Cerebellar cortex (tissue), 1 donor: ENCODE results near the gene ZHX3.
"Not testable (repeated sequence)": the region's sequence is repeated elsewhere in the genome, so short reads cannot be mapped to it uniquely, and the experiment has no call there.

Experiments
- DNase-seq: peaks from one replicate; pipeline ENCODE4 v3.0.0-alpha.2; 2015; ENCODE audit warnings: low spot score

ZHX3 gene

DNA sequence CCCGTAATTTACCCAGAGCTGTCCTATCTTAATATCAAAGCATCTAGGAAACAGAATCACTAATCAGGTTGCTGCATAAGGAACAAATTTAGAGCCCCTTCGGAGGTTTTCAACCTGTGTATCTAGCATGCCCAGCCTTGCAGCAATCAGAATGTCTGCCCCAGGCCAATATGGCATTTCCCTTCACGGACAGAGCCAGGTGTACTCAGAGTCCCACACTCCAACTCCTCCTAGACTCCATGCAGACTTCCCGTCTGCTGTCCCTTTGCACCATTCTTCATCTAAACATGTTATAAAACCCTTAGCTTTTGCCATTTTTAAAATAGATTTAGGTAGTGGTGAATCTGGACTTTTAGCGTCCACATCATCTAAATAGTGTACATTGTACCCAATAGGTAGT is 61.0 kb downstream of the ZHX3 start:
- peak; percentile 69 for DNase-seq

DNA sequence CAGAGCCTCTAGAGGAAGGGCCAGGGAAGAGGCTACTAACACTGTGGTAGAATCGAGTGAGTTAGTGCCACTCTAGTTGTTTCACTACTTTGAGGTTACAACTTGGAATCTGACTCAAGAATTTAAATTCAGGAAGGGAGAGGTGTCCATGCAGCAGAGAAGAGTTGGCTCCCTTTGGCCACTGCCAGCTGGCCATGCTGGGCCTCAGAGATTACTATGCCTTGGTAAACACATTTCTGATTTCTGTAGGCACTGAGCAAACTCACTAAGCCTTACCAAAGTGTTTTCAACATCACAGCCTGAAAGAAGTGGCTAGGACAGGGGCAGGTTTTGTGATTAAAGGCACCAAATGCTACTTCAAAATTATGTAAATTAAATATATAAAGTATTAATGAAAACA is 61.9 kb downstream of the ZHX3 start:
- peak; percentile 77 for DNase-seq

DNA sequence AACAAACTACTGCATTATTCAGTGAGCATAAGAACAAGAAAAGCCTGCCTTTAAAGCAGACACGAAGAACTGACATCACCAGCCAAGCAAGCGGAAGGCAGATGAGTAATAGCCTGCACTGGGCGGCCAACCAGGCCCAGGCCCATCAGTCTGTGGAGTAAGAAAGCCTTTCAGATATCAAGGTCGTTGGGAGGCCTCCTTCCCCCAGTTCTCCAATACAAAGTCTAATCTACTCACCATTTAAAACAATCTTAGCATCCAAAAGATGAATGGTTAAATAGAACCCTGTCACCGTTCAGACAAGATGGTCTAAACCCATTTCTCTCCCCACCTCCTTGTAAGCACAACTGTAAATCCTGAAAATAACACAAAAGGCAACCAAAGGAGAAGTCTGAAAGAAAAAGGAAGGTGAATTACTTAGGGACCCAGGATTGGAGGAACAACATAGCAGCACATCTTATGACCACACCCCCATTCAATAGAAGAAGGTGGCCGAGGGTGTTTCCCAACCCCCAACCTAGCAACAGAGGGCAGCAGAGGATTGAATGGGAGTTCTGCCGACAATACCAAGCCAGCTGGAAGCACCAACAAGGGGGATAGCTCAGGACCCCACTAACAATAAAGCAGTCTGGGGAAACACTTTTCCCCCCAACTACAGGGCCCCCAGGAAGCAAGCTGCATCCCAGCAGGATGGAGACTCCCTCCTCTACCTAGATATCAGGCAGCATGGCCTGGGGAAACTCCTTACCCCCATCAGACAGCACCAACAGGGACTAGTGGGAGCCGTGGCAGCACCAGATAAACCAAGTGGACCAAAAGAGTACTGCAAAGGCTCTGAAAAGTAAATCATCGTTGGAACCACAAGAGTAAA is 67.9 kb downstream of the ZHX3 start:
- DNase-seq = peak; percentile 69

DNA sequence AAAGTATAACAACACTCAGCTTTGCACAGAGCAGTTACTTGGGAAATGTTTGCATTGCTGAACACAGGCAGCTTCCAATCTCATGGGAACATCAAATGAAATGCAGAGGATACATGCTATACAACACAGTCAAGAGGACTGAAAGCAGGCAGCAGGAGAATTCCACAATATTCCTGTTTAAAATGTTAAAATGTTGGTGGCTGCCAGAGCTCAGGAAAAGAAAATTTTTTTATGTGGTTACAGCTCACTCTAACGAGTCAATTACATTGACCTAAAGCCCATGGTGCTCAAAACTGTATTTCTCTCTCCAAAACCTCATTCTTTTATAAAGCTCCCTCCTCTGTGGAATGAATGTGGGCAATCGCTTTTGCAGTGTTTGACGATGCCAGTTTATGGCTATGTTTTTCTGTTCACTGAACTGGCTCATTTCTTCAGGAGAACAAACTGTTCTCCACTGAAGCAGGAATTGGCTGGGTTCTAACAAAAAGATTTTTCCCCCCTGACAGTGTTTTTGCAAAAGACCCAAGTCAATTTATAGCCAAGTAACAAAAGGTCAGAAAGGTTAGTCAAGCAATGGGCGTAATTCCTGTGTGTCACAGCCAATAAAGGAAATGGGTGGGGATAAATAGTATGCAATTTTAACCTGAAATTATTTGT is 69.0 kb downstream of the ZHX3 start:
- DNase-seq = peak; percentile 90

DNA sequence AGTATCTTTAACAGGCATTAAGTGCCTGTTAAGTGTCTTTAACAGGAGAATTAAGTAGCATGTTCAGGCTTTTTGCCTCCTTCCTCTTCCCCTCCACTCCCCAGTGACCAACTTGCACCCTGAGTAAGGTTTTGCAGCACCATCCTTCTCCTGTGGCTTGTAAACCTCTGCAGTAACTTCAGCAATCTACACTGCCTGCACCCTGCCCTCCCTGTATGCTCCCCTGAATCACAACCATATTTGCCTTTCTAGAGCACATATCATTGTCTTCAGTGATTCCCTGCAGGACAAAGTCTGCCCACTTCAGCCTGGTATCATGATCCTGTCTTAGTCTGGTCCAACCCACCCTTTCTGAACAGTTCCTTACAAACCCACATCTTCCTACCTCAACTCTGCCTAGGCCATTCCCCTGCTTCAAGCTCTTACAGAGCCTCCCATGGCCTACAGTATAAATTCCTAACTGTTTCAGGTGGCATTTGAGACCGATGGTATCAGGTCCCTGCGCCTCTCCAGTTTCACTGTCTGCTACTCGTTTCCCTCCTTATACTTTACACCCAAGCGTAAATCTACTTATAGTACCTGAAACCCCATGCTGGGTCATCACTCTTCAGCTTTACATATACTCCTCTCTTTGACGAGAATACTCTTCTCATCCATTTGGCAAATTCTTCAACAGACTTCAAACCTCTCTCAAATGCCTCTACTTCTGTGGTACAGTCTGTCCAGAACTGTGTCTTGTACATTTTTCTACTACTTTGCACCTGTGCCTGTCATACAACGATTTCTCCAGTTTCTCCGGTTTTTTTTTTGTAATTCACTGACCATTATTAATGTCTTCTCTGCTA is 69.8 kb downstream of the ZHX3 start:
- no peak for DNase-seq

DNA sequence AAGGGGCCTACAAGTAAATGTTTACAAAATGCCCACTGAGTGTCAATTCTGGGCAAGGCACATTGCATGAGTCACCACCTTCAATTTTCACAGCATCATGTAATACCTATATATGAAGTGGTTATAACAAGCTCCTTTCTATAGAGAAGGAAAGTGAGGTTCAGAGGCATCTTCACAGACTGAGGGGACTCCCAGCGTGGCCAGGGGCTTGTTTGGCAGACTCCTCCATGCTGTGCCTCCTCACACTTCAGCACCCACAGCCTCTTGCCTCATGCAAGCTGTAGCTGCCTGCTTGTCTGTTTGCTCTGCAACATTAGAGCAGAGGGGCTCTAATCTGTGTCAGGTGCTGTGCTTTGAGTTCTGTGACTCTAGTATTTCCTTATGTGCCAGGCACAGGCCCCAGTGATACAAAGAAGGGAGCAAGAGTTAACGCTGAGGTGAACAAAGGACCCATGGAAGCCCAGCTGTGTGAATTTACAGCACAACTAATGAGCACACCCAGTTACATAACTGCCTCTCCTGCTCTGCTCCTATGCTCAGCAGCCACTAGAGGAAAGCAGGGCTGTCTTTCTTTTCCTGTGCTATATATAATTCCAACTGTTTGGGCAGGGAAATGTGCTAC is 72.3 kb downstream of the ZHX3 start:
- DNase-seq = peak; percentile 89

DNA sequence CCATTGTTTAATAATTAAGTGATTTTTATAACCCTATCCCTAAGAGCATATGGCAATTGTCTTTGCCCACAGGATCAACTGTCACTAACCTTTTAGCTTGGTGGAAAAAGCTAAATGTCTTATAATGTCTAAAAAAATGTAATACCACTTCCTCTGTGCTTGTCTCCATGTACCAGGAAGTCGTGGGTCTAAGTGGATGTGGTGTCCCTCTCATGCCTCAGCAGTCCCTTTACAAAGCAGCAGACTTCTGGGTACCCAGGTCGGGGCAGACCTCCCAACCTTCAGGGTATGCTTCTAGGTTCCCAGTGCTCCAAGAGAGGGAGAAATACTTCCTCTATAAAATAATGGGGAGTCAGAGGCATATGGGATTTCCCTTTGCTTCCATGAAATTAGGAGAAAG is 74.7 kb downstream of the ZHX3 start:
- DNase-seq = no peak

DNA sequence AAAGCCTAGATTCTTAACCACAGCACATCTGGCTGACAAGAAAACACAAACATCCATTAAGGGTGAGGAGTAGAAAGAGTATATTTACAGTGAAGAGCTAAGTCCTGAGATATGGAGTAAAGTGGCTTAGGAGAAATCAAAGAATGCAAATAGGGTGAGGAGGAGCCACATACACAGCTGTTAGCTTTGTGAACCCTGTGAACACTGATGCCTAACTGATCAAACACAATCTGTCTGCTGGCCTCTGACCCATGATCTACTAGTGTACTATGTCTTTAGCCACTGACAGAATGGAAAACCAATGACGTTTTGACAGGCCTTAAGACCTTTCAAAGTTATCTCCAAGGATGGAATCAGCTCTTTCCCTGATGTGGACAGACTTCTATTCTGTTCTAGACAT is 75.2 kb downstream of the ZHX3 start:
- no peak for DNase-seq

DNA sequence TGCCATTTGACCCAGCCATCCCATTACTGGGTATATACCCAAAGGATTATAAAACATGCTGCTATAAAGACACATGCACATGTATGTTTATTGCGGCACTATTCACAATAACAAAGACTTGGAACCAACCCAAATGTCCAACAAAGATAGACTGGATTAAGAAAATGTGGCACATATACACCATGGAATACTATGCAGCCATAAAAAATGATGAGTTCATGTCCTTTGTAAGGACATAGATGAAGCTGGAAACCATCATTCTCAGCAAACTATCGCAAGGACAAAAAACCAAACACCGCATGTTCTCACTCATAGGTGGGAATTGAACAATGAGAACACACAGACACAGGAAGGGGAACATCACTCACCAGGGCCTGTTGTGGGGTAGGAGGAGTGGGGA is 80.3 kb downstream of the ZHX3 start:
- not testable (repeated sequence) for DNase-seq

DNA sequence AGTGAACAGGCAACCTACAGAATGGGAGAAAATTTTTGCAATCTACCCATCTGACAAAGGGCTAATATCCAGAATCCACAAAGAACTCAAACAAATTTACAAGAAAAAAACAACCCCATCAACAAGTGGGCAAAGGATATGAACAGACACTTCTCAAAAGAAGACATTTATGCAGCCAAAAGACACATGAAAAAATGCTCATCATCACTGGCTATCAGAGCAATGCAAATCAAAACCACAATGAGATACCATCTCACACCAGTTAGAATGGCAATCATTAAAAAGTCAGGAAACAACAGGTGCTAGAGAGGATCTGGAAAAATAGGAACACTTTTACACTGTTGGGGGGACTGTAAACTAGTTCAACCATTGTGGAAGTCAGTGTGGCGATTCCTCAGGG is 80.7 kb downstream of the ZHX3 start:
- DNase-seq = not testable (repeated sequence)

DNA sequence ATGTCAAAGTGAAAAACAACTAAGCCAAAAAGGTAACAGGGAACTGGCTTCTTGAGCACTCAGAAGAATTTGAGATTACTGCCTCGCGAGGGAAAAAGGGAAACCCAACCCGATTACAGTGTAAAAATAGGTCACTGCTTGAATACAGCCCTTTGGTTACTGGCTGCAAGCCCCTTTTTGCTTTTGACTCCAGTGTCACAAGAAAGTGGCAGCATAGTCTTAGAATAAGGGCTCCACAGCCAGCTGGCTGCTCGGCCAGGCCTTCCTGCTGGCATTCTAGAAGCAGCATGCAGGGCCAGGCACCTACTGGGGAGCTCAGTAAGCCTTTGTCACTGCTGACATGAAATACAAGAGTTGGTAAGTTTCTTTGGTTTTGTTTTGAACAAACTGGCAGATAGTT is 83.0 kb downstream of the ZHX3 start:
- DNase-seq = peak; percentile 89

DNA sequence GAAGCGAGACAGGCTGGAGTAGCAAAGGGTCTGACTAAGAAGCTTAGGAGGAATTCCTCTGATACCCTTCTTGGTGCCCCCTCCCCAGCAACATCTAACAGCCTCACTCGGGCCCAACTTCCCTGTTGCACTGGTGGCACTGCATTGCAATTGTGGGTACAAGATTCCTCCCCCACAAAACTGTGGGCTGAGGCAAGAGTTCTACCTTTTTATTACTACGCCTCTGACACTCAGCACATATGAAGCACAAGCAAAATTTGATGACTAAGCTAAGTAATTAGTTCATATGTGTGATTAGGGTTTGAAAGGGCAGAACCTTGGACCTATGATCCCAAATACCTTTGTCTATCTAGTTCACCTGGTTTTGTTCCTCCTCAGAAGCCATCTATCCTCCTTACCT is 83.5 kb downstream of the ZHX3 start:
- no peak for DNase-seq

DNA sequence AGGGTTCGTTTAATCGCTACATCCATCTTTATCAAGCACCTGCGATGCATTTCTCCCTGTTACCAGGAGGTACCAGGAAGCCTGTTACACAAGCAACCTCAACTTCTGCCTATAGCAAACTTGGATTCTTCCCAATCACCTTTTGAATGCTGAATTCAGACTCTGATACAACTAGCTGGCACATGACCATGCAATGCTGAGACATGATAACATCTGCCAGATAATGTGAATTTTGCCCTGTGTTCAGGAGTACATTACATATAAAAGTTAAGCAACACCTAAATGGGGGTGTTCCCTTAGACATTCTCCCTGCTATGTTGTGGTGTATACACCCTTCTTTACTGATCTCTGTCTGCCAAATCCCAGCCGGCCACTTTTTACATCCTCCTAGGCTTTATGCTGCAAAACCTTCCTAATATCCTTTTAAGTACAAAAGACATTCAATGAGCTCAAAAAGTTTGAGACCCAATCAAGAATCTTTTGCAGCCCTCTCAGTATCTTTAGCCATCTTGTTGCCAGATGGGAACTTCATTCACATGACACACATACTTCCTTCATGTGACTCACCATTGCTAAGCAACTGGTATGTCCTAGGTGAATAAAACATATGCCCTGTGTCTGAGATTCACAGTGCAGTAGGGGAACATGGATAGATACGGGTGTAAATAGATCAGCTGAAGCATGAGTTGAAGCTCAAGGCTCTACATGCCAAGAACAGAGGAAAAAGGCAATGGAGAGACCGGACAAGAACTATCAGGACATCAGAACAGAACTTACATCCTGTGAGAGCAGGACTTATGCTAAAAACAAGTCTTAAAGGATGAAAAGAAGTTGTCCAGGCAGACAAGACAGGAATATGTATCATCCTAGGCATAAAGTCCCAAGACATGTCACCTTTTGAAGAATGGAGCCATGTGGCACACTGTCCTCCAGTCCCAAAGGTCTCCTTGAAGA is 84.3 kb downstream of the ZHX3 start:
- DNase-seq = no peak

DNA sequence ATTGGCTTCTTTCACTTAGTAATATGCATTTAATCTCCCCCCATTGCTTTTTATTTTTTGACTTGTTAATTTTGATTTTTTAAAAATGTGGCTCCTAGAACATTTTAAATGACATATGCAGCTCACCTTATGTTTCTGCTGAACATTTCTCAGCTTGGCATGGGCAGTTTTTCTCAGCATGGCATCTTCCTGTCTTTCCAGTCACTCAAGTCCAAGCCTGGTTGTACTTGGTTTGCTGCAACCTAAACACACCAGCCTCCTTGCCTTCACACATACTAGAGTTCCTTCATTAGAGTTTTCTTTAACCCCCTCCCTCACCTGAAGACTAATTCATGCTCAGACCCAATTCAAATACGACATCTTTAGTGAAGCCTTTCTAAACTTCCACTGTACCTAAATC is 86.4 kb downstream of the ZHX3 start:
- DNase-seq = peak; percentile 87

DNA sequence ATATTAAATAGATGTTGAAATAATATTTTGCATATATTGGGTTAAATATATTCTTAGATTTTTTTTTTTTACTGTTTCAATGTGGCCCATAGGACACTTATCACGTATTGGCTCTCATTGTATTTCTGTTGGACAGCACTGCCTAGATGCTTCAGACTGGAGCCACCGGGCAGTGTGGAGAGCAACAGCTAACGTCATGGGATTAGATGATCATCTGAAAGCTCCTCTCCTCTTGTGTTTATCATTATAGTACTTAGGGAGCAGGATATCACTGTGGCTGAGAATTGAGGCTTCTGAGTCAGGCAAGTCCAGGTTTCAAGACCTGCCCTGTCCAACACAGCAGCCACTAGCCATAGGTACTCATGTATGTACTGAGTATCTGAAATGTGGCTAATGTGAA is 87.4 kb downstream of the ZHX3 start:
- peak; percentile 51 for DNase-seq

DNA sequence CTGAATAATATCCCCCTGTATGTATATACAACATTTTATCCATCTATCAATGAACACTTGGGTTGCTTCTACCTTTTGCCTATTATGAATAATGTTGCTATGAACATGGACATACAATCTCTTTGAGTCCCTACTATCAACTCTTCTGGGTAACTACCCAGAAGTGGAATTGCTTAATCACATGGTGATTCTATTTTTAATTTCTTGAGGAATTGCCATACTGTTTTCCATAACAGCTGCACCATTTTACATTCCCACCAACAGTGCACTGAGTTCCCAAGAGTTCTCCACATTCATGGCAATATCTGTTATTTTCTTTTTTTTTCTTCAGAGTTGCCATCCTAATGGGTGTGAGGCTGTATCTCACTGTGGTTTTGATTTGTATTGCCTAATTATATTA is 88.3 kb downstream of the ZHX3 start:
- no peak for DNase-seq

DNA sequence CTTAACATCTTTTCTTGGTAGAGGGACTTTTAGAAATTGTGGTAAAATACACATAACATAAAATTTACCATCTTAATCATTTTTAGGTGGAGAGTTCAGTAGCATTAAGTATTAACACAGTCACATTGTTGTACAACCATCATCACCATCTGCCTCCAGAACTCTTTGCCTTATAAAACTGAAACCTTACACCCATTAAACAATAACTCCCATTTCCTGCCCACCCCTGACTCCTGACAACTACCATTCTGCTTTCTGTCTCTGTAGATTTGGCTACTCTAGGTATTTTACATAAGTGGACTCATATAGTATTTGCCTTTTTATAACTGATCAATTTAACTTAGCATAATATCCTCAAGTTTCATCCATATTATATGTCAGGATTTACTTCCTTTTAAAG is 88.7 kb downstream of the ZHX3 start:
- DNase-seq = no peak

DNA sequence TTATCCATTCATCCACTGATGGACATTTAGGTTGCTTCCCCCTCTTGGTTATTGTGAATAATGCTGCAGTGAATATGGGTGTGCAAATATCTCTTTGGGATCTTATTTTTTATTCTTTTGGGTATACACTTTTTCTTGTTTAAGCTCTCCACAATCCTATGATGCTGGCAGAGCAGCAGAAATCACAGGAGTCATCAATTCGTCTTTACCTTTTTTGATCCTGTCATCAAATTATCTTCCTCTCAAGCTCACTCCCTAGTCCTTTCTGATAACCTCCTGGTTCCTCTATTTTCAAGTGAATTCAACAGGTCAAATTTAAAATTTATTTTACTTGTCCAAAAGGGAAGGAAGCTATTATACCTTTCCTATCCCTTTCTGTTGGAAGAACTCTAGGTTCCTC is 91.1 kb downstream of the ZHX3 start:
- no peak for DNase-seq

DNA sequence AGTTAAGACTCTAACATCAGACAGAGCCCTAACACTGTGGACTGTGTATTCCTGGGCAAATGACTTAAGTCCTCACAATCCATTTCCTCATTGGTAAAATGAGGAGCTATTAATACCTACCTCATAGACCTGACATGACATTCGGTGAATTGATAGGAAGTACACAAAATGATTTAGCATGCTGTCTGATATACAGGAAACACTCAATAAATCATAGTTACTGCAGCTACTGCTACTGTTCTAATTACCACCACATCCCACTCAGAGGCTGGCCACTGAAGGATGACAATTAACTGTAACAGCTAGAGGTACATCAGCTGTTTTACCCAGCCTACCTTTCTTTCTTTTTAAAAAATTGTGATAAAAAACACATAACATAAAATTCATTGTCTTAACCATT is 92.4 kb downstream of the ZHX3 start:
- DNase-seq = no peak

DNA sequence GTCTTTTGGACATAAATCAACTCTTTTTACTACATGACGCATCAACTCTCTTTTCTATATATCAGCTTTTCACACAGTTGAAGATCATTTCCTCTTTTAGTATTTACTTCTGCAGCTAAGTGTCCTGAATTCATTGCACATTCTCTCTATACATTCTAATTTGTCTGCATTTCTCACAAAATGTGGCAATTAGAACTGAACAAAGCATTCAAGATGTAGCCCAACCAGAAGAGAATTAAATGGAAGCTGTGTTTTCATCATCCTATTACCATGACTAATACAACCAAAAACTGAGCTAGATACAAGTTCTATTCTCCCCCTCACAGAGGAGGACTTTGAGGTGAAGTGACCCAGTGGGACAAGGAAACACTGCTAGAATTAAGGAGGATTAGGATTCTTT is 93.2 kb downstream of the ZHX3 start:
- DNase-seq = no peak

DNA sequence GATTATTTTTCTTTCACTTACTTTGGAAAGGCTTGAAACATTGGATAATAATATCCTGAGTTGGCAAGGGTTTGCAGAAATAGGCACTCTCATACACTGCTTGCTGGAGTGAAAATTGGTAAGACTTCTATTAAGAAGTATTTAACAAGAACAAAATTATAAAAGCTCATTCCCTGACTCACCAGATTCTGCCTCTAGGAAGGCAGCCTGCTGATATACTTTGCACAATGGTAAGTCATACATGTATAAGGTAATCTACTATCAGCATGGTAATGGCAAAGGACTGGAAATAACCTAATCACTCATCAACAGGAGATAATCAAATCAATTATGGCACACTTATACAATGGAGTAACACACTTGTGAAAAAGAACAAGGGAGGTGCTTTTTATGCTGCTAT is 94.4 kb downstream of the ZHX3 start:
- no peak for DNase-seq
